Retinal pigment epithelial cell (primary cell): ENCODE data around the gene TMEFF2.
"Not testable (repeated sequence)": the region's sequence is repeated elsewhere in the genome, so short reads cannot be mapped to it uniquely, and the experiment has no call there.

ENCODE experiments used
- DNase-seq: peaks from one replicate; pipeline ENCODE4 v3.0.0-alpha.2; 2010; ENCODE audit warnings: low read depth
- H3K4me3 ChIP-seq: 2 replicates; pipeline ENCODE4 v1.5.1; 2011; ENCODE audit warnings: mild to moderate bottlenecking, low read length, control low read depth, moderate library complexity
- TF ChIP-seq, protein P1 (sequence below): conservative IDR thresholded peaks from 2 replicates; pipeline ENCODE4 v1.5.1; 2011; ENCODE audit warnings: low read depth, low read length, control low read depth, inconsistent platforms

The TMEFF2 gene

DNA sequence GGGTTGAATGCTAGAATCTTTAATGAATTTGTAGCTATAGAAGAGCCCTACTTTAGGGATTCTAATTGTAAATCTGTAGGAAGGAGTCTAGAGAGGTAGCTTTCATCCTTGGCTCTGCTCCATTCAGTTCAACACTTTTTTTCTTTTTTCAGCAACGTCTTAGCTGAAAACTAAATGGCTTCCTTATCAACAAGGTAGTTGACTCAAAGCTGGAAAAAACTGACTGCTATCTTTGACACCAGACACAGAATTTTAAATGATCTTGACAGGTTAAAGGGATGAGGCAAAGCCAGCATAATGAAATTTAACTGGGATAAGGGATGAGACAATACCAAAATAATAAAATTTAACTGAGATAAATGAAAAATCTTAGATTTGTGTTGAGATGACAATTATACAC, 54.9 kb downstream of the TMEFF2 start:
- TF ChIP-seq, protein P1, sequence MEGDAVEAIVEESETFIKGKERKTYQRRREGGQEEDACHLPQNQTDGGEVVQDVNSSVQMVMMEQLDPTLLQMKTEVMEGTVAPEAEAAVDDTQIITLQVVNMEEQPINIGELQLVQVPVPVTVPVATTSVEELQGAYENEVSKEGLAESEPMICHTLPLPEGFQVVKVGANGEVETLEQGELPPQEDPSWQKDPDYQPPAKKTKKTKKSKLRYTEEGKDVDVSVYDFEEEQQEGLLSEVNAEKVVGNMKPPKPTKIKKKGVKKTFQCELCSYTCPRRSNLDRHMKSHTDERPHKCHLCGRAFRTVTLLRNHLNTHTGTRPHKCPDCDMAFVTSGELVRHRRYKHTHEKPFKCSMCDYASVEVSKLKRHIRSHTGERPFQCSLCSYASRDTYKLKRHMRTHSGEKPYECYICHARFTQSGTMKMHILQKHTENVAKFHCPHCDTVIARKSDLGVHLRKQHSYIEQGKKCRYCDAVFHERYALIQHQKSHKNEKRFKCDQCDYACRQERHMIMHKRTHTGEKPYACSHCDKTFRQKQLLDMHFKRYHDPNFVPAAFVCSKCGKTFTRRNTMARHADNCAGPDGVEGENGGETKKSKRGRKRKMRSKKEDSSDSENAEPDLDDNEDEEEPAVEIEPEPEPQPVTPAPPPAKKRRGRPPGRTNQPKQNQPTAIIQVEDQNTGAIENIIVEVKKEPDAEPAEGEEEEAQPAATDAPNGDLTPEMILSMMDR, result no peak
- no peak for DNase-seq
- H3K4me3 ChIP-seq, result no peak overlapping the region

GRCh38 chr2:192137451-192137850, 57.3 kb downstream of the TMEFF2 start:
- H3K4me3 ChIP-seq, result no peak overlapping the region
- no peak for DNase-seq
- TF ChIP-seq, protein P1, result no peak

DNA sequence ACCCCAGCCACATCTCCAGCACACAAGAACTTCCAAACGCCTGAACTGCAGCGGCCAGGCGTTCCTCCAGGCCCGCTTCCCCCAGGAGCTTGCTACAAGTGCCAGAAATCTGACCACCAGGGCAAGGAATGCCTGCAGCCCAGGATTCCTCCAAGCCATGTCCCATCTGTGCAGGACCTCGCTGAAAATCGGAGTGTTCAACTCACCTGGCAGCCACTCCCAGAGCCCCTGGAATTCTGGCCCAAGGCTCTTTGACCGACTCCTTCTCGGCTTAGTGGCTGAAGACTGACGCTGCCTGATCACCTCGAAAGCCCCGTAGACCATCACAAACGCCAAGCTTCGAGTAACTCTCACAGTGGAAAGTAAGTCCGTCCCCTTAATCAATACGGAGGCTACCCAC, 62.1 kb downstream of the TMEFF2 start:
- not testable (repeated sequence) for H3K4me3 ChIP-seq, DNase-seq

DNA sequence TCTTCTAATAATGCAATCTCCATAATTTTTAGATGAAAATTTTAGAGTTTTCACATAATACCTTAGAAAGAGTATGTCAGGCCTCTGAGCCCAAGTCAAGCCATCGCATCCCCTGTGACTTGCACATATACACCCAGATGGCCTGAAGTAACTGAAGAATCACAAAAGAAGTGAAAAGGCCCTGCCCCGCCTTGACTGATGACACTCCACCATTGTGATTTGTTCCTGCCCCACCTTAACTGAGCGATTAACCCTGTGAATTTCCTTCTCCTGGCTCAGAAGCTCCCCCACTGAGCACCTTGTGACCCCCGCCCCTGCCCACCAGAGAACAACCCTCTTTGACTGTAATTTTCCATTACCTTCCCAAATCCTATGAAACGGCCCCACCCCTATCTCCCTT, 64.4 kb downstream of the TMEFF2 start:
- not testable (repeated sequence) for DNase-seq, H3K4me3 ChIP-seq

DNA sequence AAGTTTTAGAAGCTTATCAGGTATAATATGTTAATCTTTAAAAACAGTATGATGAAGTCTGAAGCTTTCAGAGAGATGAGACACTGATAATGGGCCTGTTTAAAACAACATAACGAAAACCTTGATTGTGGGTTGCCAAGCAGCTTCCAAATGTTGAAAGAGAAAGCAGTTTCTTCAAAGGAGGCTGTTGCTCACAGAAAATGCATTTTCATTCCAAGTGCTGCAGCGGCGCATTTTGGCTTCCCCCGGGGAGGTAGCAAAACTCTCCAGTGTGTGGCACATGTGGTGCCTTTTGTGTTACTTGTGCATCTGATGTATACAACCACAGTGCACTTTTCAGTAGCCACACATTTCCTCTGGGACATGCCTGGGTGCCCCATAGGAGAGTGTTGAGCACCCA, 66.1 kb downstream of the TMEFF2 start:
- DNase-seq, result no peak
- TF ChIP-seq, protein P1, result no peak
- H3K4me3 ChIP-seq, result no peak overlapping the region

DNA sequence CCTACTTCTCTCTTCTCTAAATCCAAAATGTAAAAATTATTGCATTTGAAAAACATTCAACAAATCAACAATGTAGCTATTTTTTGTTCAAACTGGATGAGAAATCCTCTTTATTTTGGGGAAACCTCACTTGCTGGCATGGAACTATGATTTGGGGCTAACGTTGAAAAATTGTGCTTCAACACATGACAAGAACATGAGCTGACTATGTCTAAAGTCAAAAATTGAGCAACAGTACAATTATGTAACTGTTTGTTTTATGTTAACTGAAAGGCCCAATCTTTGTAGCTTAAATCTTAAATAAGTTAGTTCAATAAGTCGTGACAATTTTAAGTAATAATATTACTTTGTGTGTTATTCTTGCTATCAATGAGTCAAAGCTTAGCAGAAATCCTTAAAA, 67.3 kb downstream of the TMEFF2 start:
- DNase-seq, result no peak
- no peak overlapping the region for H3K4me3 ChIP-seq
- TF ChIP-seq, protein P1, result no peak

DNA sequence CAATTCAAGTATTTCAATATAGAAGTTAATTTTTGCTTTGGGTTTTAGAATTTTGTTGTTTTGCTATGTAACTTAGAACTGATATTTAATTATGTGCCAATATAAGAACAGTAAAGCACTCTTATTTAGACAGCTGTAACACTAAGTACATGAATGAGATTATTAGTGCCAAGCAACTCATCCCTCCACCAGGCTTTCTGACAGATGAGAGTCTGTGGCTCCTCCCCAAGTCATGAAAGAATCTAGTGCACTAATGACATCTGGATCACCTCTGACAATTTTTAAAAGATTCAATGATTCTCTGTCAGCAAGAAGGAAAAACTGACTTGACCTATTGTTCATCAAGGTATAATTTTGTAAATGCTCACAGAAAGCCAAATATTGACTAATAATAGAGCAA, 67.8 kb downstream of the TMEFF2 start:
- TF ChIP-seq, protein P1, result no peak
- DNase-seq, result no peak
- H3K4me3 ChIP-seq, result no peak overlapping the region

- TF ChIP-seq, protein P1, result no peak
- H3K4me3 ChIP-seq, result no peak overlapping the region
- no peak for DNase-seq
These were observed 68.3 kb downstream of the TMEFF2 start for GRCh38 chr2:192126426-192126825.
